GM21619 (cell line): ENCODE data around the gene TMEM256.

Experiments used
- ATAC-seq: cut with Tn5 transposase; IDR thresholded peaks from one replicate; pipeline ENCODE4 v1.9.1; 2021; ENCODE audit not compliant: unreplicated experiment

TMEM256 gene

DNA sequence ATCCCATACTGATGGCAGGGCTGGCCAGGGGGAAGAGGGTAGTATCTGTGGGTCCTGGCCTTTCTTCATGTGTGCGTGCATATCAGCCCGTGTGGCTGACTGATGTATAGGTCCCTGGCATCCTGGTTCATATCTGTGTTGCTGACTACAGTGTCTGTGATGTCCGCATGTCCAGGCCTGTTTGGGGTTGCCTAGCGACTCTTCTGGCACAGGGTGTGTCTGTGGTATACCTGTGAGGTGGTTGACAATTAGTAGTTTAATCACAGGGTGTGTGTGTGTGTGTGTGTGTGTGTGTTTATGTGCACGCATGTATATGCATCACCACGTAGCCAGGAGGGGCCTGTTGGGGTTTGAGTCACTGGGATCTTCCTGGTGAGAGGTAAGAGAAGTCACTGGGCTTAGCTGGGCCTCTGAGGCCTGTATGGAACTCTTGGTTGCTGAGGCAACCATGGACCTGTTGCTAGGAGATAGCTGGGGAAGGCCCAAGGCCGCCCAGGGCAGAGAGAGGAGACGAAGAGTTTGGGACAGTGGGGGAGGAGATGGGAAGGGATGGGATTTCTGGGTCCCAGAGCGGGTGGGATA is 49.5 kb downstream of the TMEM256 start:
- ATAC-seq = no peak
